GM19328 (cell line): ENCODE measurements around the gene GSTM2.

Experiments used
- ATAC-seq: cut with Tn5 transposase; IDR thresholded peaks from one replicate; pipeline ENCODE4 v1.9.1; 2021; ENCODE audit warnings: mild to moderate bottlenecking, moderate library complexity; ENCODE audit not compliant: unreplicated experiment

The GSTM2 gene

DNA sequence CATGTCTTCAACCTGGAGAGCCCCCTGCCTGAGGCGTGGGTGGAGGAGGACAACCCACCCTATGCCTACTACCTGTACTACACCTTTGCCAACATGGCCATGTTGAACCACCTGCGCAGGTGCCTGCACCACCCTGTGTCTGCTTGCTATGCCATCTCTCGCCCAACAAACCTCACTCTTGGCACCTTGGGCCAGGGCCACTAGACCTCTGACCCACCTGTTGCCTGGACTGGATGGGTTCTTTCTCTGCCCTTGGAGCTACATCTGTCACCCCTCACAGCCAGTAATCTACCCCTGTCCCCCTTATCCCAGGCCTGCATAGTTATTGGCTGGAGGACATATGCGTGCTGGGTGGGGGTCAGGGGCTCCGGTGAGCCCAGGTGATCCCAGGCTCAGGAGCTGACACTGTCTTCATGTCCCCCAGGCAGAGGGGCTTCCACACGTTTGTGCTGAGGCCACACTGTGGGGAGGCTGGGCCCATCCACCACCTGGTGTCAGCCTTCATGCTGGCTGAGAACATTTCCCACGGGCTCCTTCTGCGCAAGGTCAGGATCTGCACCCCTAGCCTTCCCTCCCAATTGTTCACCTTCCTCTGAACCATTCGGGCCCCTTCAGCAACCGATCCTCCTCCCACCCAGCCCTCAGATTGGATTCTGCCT, 38.4 kb upstream of the GSTM2 start:
- ATAC-seq = no peak

- no peak for ATAC-seq
These were observed 37.6 kb upstream of the GSTM2 start for GRCh38 chr1:109630081-109630897.

DNA sequence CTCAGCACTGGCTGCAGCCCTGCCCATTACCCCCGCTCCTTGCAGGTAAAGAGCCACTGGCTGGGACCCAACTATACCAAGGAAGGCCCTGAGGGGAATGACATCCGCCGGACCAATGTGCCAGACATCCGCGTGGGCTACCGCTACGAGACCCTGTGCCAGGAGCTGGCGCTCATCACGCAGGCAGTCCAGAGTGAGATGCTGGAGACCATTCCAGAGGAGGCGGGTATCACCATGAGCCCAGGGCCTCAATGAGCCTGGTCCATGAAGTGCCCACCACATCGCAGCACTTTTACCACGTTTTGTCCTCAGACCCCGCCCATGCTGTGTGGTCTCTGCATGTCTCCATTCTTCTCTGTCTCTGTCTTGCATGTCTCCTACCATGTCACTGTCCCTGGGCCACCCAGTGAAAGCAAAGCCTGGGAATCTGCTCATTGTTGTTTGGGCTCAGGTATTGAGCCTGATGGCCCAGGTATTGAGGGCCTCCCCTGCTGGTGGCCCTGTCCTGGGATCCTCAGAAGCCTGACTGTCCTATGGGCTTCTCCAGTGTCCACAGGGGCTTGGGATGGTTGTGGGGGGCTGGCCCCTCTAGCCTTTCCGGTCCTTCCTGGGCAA, 36.9 kb upstream of the GSTM2 start:
- ATAC-seq = no peak

- ATAC-seq = no peak
These were observed 36.0 kb upstream of the GSTM2 start for GRCh38 chr1:109631513-109632505.

- no peak for ATAC-seq
These were observed 35.0 kb upstream of the GSTM2 start for GRCh38 chr1:109632671-109633346.

DNA sequence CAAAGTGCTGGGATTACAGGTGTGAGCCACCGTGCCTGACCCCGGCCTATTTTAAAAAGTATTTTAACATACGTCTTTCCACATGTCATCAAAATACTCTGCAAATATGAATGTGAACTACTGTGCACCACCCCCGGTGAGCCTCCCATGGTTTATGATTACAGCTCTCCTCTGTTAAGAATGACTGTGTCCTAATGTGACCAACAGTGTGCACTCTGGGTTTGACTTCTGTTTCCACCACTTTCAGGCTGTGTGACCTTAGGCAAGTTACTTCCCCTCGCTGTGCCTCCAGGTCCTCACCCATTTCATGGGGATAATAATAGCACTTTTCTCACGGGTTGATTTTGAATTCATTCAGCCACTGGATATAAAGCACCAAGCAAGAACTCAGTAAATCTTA, 33.6 kb upstream of the GSTM2 start:
- ATAC-seq = no peak

GRCh38 chr1:109634771-109635750, 32.8 kb upstream of the GSTM2 start:
- no peak for ATAC-seq

DNA sequence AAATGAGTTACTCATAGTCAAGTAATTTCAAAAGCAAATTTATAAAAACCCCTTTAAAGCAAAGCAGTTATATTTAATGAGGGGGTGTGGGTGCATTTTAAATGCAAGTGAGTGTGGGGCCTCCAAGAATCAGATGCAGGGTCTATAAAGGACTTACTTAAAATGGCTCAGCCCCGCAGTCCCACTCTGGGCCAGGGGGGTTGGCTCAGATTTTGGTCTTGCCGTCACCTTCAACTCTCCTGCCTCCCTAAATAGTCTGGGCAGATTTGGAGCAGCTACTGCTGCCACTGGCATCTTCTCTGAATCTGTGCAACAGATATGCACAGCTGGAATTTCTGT, 32.0 kb upstream of the GSTM2 start:
- ATAC-seq = no peak

- ATAC-seq = no peak
These were observed 31.5 kb upstream of the GSTM2 start for GRCh38 chr1:109636201-109636952.

GRCh38 chr1:109637446-109637845, 30.4 kb upstream of the GSTM2 start:
- ATAC-seq = no peak

- ATAC-seq = no peak
These were observed 28.6 kb upstream of the GSTM2 start for GRCh38 chr1:109639063-109639840.

DNA sequence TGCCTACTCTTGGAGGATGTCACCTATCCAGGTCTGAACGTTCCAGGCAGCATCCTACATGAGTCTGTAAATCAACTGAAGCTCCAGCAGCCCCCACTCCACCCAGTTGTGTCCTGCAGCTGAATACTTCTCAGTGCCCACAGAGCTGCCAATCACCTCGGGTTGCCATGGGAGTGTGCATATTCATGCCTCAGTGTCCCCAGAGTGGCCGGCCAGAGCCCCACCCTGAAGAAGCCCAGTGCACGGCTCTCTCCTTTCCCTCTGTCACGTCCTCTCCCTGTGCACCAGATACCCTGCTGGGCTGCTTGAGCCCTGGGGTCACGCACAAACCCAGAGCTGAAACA, 28.0 kb upstream of the GSTM2 start:
- no peak for ATAC-seq

- peak; percentile 55 for ATAC-seq
These were observed 27.5 kb upstream of the GSTM2 start for GRCh38 chr1:109640285-109640865.

DNA sequence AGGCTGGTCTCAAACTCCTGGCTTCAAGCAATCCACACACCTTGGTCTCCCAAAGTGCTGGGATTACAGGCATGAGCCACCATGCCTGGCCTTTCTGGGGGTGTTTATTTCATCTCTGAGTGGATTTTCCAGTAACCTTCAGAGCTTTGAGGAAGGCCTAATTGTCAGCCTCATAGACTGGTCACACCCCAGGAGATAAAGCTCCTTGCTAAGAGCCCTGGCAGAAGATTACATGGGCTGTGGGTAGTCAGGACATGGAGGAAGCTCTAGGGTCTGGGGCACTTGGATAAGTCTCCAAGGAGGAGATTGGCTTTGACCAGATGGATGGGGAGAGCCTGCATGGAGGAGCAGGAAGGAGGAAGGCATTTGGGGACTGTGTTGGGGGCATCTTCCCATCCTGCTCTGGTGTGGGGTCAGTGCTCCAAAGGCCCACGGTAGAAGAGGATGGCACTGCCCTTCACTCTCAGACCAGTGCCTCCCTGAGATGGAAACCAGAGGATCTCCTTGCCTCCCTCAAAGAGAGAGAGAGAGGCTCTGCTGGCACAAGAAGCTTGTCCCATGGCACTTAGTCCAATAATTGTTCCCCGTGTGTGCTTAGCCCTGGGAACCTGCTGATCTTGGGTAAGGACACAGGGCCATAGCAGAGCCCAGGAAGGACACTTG, 26.6 kb upstream of the GSTM2 start:
- ATAC-seq = no peak

- no peak for ATAC-seq
These were observed 26.0 kb upstream of the GSTM2 start for GRCh38 chr1:109641861-109642260.

- ATAC-seq = no peak
These were observed 25.2 kb upstream of the GSTM2 start for GRCh38 chr1:109642626-109643025.
